Sigmoid colon (tissue), 7 donors: Measurements from ENCODE around the gene RFPL1. TPM values are rescaled to one million over a fixed set of nuclear protein-coding genes. Genes with fewer than 3 reads are reported as not detected.
A peak's percentile ranks its signal among the peaks of the same experiment; 100 is the strongest.

Experiments
- DNase-seq: peaks from one replicate; pipeline ENCODE4 v3.0.0-alpha.2; 2019
- H3K27ac ChIP-seq, 4 donors: fragments of 200-600 bp; sonication (generic); one replicate each; pipeline ENCODE4 v1.5.1; 2016 to 2019; ENCODE audit warnings: mild to moderate bottlenecking in 1 of 4
- H3K27me3 ChIP-seq, 3 donors: fragments of 200-600 bp; sonication (generic); one replicate each; pipeline ENCODE4 v1.5.1; 2019; ENCODE audit warnings: mild to moderate bottlenecking in 1 of 3
- H3K36me3 ChIP-seq, 4 donors: fragments of 200-600 bp; sonication (generic); one replicate each; pipeline ENCODE4 v1.5.1; 2016 to 2019
- H3K4me1 ChIP-seq, 4 donors: fragments of 200-600 bp; sonication (generic); one replicate each; pipeline ENCODE4 v1.5.1; 2017 to 2019
- H3K4me3 ChIP-seq, 4 donors: fragments of 200-600 bp; sonication (generic); one replicate each; pipeline ENCODE4 v1.5.1; 2017 to 2019; ENCODE audit warnings: mild to moderate bottlenecking in 2 of 4, moderate library complexity in 1 of 4
- H3K9me3 ChIP-seq, 4 donors: fragments of 200-600 bp in 3 of 4; sonication (generic) in 3 of 4; one replicate each; pipeline versions ENCODE4 v1.5.1 to v1.6.1; 2013 to 2019
- CTCF ChIP-seq, 4 experiments: fragments of 450-650 bp in 3 of 4; fragments of 200-600 bp in 1 of 4; IDR thresholded peaks; one replicate each; pipeline ENCODE4 v1.5.1; 2016 to 2019; ENCODE audit warnings: antibody characterized with exemption in 4 of 4, mild to moderate bottlenecking in 3 of 4, moderate library complexity in 2 of 4
- EP300 ChIP-seq, 4 donors: sonication (generic); formaldehyde crosslinking; IDR thresholded peaks; one replicate each; pipeline ENCODE4 v1.6.1; 2017; ENCODE audit warnings: antibody characterized with exemption in 4 of 4
- POLR2A ChIP-seq, 2 donors: fragments of 450-650 bp; IDR thresholded peaks; one replicate each; pipeline ENCODE4 v1.6.1; 2016; ENCODE audit warnings: antibody characterized with exemption in 2 of 2, mild to moderate bottlenecking in 2 of 2, moderate library complexity in 2 of 2
- POLR2AphosphoS5 ChIP-seq, 4 donors: sonication (generic); formaldehyde crosslinking; IDR thresholded peaks; one replicate each; pipeline ENCODE4 v1.6.1; 2017; ENCODE audit warnings: antibody characterized with exemption in 4 of 4
- WGBS, 2 donors: extraction: QIAGEN DNeasy Blood & Tissue Kit; methylation state at CpG; one replicate each; pipeline ENCODE4 v1.1.7; 2013; 5-methylcytosine and 5-hydroxymethylcytosine counted together
- intact Hi-C: fragments of 100-400 bp; cut with DNase I; formaldehyde crosslinking; loops from one replicate; pipeline ENCODE4 v1.15.1; 2023
- polyA plus RNA-seq, 3 donors: library from polyadenylated mRNA; stranded (reverse); fragments of 200-250 nt; gene quantifications; one replicate each; pipeline ENCODE4 v1.2.3, GENCODE V29; 2013
- total RNA-seq, 4 donors: library from RNA; depleted of rRNA; stranded (reverse); fragments of >200 nt; gene quantifications; one replicate each; pipeline ENCODE4 v1.1.0, GENCODE V29; 2016
- donor health status: healthy with polysubstance abuse.
- donor health status: Bipolar disorder and iron deficiency.
- donor health status: healthy.

RFPL1 gene
- total and polyA plus RNA-seq, 7 donors: not detected

- no peak for DNase-seq
- Histone ChIP-seq H3K9me3 (no peaks in the 10 kb centered on the region), H3K4me3 (no peak overlapping the region), H3K4me1 (no peaks in the 10 kb centered on the region), H3K27me3 (no peaks in the 10 kb centered on the region), H3K36me3 (no peaks in the 10 kb centered on the region), H3K27ac (no peak overlapping the region)
- no peak for TF ChIP-seq CTCF (IDR thresholded peaks at IDR 0.05)
- TF ChIP-seq POLR2AphosphoS5 (IDR thresholded peaks at IDR 0.05): no peak
- intact Hi-C loops: no loop called here
- 72 to 81% methylated on average over 4 of the region's 4 CpGs for WGBS, 2 donors
These were observed 7.1 kb downstream of the RFPL1 start for GRCh38 chr22:29445508-29445907.

- 89% methylated on average over 5 of the region's 5 CpGs for WGBS, 2 donors
- intact Hi-C loops: no loop called here
These were observed 9.5 kb downstream of the RFPL1 start for GRCh38 chr22:29447906-29448305.

GRCh38 chr22:29449296-29449875 is 11.0 kb downstream of the RFPL1 start:
- no peaks in the 10 kb centered on the region for H3K36me3 ChIP-seq
- no peak overlapping the region for H3K27ac ChIP-seq
- no peak overlapping the region for H3K4me3 ChIP-seq
- peaks cover 0 to 12% (median 9%) of the 10 kb centered on the region in 4 donors for H3K4me1 ChIP-seq
- H3K9me3 ChIP-seq: no peaks in the 10 kb centered on the region
- TF ChIP-seq POLR2AphosphoS5 (IDR thresholded peaks at IDR 0.05) (no peak), EP300 (IDR thresholded peaks at IDR 0.05) (no peak), CTCF (IDR thresholded peaks at IDR 0.05) (no peak), POLR2A (IDR thresholded peaks at IDR 0.05) (no peak)
- intact Hi-C loops: no loop called here
- 87 to 93% methylated on average over 11 of the region's 11 CpGs for WGBS, 2 donors
- DNase-seq: no peak
- no peaks in the 10 kb centered on the region for H3K27me3 ChIP-seq

More at GRCh38 chr22:29447906-29448305, 9.5 kb downstream of the RFPL1 start:
- DNase-seq: peak; percentile 30
- Histone ChIP-seq H3K4me1 (no peaks in the 10 kb centered on the region), H3K27ac (no peak overlapping the region), H3K36me3 (no peaks in the 10 kb centered on the region), H3K27me3 (no peaks in the 10 kb centered on the region), H3K9me3 (no peaks in the 10 kb centered on the region), H3K4me3 (no peak overlapping the region)
- TF ChIP-seq POLR2AphosphoS5 (IDR thresholded peaks at IDR 0.05) (no peak), EP300 (IDR thresholded peaks at IDR 0.05) (no peak), CTCF (IDR thresholded peaks at IDR 0.05) (no peak), POLR2A (IDR thresholded peaks at IDR 0.05) (no peak)

- no peak overlapping the region for H3K4me3 ChIP-seq
- WGBS, 2 donors: 85 to 86% methylated on average over 8 of the region's 8 CpGs
- TF ChIP-seq POLR2AphosphoS5 (IDR thresholded peaks at IDR 0.05) (no peak), CTCF (IDR thresholded peaks at IDR 0.05) (no peak), EP300 (IDR thresholded peaks at IDR 0.05) (no peak), POLR2A (IDR thresholded peaks at IDR 0.05) (no peak)
- H3K27me3 ChIP-seq: no peaks in the 10 kb centered on the region
- no peaks in the 10 kb centered on the region for H3K9me3 ChIP-seq
- intact Hi-C loops: no loop called here
- H3K36me3 ChIP-seq: no peaks in the 10 kb centered on the region
- H3K4me1 ChIP-seq: peaks cover 0 to 15% (median 11%) of the 10 kb centered on the region in 4 donors
- H3K27ac ChIP-seq: no peak overlapping the region
- DNase-seq: no peak
These were observed 11.8 kb downstream of the RFPL1 start for GRCh38 chr22:29450222-29450621.

GRCh38 chr22:29451863-29452262 is 13.5 kb downstream of the RFPL1 start:
- WGBS, 2 donors: 77 to 91% methylated on average over 4 of the region's 4 CpGs
- Histone ChIP-seq H3K9me3 (no peaks in the 10 kb centered on the region), H3K4me1 (peaks cover 0 to 28% (median 17%) of the 10 kb centered on the region in 4 donors), H3K4me3 (no peak overlapping the region), H3K36me3 (no peaks in the 10 kb centered on the region), H3K27me3 (no peaks in the 10 kb centered on the region), H3K27ac (no peak overlapping the region)
- TF ChIP-seq EP300 (IDR thresholded peaks at IDR 0.05) (no peak), CTCF (IDR thresholded peaks at IDR 0.05) (no peak), POLR2AphosphoS5 (IDR thresholded peaks at IDR 0.05) (no peak), POLR2A (IDR thresholded peaks at IDR 0.05) (no peak)
- intact Hi-C loops: no loop called here
- no peak for DNase-seq
